ENCODE results near the gene DDB1.

The DDB1 gene

GRCh38 chr11:61297746-61298145, 35.2 kb downstream of the DDB1 start:
- peak in 11 of 56 donors; percentile 4 to 52 (median 14) for DNase-seq

DNA sequence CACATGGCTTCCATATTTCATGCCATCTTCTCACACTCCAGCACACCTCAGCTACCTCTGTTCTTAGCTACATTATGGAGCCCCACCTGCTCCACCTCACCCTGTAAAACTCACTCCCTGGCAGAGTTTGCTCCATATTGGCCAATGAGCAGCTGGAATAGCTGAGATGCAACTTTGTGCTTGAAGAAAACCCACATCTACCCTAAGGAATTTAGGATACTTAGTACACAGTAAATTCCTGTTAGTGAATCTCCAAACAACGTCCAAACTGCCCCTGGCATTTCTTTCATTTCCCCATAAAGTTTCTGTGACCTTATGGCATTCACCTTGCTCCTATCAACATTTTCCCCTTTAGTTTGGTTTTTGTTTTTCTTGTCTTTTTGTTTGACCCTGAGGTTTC, 35.6 kb downstream of the DDB1 start:
- DNase-seq: no peak

DNA sequence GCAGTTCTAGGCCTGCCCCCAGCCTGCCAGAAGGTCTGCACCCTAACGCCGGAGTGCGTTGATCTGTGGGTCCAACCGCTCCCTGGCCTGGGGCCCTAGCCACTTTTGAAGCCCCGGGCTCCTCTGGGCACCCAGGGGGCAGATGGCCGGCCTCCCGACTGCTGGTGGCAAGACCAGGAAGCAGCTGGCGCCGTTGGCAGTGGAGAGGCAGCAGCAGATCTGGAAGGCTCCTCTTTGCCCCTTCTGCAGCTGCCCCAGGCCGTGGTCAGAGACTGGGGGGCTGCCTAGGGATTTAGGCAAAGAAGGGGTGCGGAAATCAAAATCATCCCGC, 37.3 kb downstream of the DDB1 start:
- DNase-seq: peak in 2 of 56 donors; percentile 21 to 39

DNA sequence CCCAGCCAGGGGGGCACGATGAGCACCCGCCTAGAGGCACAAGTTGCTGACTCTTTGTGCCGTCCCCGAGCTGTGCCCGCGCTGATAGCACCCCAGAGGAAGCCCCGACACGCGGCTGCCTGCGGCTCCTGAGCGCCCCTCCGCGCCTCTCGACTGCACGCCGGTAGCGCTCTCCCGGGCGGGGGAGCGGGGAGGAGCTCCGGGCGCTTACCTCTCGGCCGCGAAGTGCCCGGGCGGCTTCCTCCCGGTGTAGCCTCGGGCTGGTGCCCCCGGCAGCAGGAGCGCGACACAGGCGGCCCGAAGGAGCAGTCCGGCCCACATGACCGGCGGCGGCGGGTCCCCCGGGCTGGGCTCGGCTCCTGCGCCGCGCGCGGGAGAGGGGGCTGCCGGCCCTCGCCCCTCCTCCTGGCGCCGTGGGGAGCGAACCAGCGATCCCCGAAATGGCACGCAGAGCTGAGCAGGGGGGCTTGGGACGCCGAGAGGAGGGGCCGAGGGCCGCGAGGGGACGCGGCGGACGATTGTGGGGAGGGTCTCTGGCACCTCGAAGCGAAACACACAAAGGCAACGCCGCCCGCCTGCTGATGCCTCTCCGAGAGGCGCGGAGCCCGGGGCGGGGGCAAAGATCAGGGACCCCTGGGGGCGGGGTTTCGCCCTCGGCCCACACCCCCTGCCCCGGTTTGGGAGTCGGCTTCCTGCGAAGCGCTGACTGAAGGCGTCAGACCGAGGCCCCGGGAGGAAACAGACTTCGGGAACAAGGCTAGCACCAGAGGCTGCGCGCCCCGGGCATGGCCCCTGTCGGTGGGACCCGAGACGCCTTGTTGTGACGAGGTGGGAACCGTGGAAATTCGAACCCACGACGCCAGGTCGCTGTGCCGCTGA, 37.9 kb downstream of the DDB1 start, which contains the start of gene VWCE:
VWCE (minus strand) TSS at position 600 of the 879 bp plus-strand sequence; CDS start at position 321, 279 bp downstream.
- peak in 28 of 56 donors; percentile 6 to 61 (median 28) for DNase-seq

GRCh38 chr11:61293867-61294716, 38.8 kb downstream of the DDB1 start:
- DNase-seq: peak in 14 of 56 donors; percentile 13 to 52 (median 26)

GRCh38 chr11:61292356-61292755, 40.5 kb downstream of the DDB1 start:
- DNase-seq: no peak

GRCh38 chr11:61290905-61291690, 41.8 kb downstream of the DDB1 start:
- DNase-seq: no peak

DNA sequence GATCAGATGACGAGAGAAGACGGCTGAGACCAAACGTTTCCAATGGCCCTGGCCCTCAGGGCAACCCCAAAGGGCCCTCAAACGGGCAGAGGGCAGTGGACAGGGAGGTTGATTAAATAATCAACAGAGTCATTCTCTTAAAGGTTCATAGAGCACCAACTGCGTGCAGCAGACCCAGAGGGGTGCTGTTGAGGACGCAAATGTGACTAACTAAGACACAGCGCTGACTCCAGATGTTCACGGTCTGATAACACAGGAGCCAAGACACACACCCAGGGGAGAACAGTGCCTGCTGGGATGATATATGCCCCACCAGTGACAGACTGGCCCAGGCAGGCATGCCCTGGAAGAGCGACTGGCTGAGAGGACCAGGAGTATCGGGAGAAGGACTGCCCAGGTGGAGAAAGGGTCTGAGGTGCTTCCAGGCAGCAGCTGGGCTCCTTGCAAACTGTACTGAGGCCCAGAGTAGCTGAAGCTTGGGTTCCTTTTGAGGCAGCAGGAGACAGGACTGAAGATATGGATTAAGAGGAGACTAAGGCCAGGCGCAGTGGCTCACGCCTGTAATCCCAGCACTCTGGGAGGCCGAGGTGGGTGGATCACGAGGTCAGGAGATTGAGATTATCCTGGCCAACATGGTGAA, 45.4 kb downstream of the DDB1 start:
- DNase-seq: no peak

- DNase-seq: no peak
Measured at GRCh38 chr11:61283613-61284012, 49.3 kb downstream of the DDB1 start.

- DNase-seq: peak in 6 of 56 donors; percentile 6 to 32 (median 17)
Measured at GRCh38 chr11:61281581-61282250, 51.2 kb downstream of the DDB1 start.

DNA sequence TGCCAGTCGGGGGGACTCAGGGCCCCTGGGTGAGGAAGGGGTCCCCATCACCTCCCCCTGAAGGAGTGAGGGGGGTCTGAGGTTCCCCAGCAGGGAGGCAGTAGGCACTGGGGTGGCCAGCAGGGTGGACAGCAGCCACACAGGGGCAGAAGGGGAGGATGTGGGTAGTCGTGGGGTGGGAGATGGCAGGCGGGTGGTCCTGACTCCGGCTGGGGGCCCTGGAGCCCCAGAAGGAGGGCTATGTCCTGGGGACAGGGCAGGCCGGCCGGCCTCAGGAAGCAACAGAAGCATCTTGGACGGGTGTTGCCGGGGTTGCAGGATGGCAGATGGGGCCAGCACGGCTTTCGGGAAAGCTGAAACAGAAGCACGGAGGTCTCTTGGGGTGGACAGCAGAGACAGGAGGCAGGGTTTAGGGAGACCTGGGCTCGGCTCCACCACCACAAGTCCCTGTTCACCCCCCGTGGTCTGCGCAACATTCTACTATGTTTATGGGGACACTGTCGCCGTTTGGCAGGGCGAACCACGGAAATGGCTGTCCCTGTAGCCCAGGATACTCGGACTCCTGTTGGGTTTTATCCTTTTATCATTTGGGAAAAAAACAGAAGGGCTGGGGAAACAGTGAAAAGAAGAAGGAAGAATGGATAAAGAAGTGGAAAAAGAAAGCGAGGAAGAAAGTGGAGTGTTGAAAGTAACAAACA, 51.9 kb downstream of the DDB1 start:
- no peak for DNase-seq

DNA sequence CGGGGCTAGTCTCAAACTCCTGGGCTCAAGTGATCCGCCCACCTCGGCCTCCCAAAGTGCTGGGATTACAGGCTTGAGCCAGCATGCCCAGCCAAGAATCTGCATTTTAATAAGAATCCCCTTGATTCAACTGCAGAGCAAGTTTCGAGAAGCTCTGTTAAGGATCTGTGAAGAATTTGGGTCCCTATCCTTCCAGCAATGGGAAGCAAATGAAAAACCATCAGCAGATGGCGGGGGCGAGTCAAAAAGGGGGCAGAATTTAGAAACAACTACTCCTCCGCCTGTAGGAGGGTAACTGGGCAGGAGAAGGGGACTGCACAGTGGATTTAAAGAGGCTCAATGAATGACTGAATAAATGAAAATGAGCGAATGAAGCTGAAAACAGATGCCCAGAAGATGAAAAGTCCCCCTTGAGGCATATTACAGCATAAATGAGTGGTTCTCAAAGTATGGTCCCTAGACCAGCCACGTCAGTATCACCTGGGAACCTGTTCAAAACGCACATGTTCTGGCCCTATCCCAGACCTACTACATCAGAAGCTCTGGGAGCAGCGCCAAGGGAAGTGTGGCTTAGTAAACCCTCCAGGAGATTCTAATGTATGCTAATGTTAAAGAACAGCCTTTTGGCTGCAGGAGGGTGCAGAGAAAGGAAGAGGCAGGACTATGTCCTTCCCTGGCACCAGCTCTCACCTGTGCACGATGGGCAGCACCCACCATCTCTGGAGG, 52.8 kb downstream of the DDB1 start:
- no peak for DNase-seq

- no peak for DNase-seq
Measured at GRCh38 chr11:61278001-61278470, 54.9 kb downstream of the DDB1 start.

- peak in 3 of 56 donors; percentile 5 to 34 (median 21) for DNase-seq
Measured at GRCh38 chr11:61277186-61278000, 55.5 kb downstream of the DDB1 start.

GRCh38 chr11:61275191-61275590, 57.7 kb downstream of the DDB1 start:
- no peak for DNase-seq

- no peak for DNase-seq
Measured at GRCh38 chr11:61274084-61274483, 58.8 kb downstream of the DDB1 start.

DNA sequence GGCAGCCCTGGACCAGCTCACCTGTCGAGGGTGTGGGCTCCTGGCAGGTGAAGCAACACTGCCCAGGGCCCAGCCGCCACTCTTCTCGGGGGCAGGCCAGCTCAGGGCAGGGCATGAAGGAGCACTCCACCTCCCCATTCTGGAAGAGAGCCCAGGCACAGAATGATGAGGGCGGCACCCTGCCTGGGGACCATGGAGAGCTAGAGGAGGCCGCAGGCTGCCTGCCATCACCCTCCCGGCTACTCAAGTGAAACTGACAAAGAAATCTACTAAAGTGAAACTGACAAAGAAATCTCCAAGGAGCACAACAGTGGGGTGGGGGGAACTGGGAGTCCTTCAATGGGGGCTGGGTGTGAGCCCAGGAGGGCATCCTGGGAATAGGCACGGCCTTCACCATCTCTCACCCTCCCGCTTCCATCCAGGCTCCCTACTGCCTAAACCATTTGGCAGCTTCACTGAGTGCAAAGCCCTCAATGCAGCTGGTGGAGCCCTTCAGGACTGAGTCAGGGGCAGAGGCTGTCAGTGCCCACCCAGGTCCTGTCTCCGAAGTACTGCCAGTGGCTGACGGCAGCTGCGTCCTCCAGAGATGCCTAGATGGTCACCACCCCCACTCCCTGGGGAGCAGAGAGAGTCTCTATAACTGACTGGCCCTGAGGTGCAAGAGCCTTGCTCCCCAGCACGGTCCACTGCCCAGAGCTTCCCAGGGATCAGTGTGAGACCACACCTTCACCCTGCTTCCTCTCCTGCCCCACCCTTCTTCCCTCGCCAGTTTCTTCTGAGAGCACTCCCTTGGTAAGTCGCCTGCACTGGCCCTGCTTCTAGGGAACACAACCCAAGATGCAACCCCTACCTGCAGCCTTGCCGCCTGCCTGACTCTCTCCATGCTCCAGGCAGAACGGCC, 59.5 kb downstream of the DDB1 start:
- peak in 28 of 56 donors; percentile 9 to 69 (median 29) for DNase-seq

Data from nucleus accumbens (tissue), 56 donors.